IPS-18a (cell line): ENCODE data around the gene KRT16.
"Not testable (repeated sequence)": the region's sequence is repeated elsewhere in the genome, so short reads cannot be mapped to it uniquely, and the experiment has no call there.

Source experiments
- H3K27ac ChIP-seq: one replicate; pipeline ENCODE4 v1.5.1; 2013; ENCODE audit warnings: low read length
- H3K27me3 ChIP-seq: one replicate; pipeline ENCODE4 v1.6.1; 2013; ENCODE audit warnings: mild to moderate bottlenecking, low read length; ENCODE audit not compliant: control insufficient read depth, insufficient read depth
- H3K36me3 ChIP-seq: one replicate; pipeline ENCODE4 v1.6.1; 2013; ENCODE audit warnings: low read depth, low read length; ENCODE audit not compliant: control insufficient read depth
- H3K4me1 ChIP-seq: one replicate; pipeline ENCODE4 v1.6.1; 2013; ENCODE audit warnings: low read depth, low read length; ENCODE audit not compliant: control insufficient read depth
- H3K4me3 ChIP-seq: one replicate; pipeline ENCODE4 v1.5.1; 2013; ENCODE audit warnings: low read length
- H3K9ac ChIP-seq: one replicate; pipeline ENCODE4 v1.6.1; 2013; ENCODE audit warnings: mild to moderate bottlenecking, low read length, moderate library complexity
- H3K9me3 ChIP-seq: one replicate; pipeline ENCODE4 v1.6.1; 2013; ENCODE audit warnings: low read depth, low read length; ENCODE audit not compliant: control insufficient read depth

The KRT16 gene

DNA sequence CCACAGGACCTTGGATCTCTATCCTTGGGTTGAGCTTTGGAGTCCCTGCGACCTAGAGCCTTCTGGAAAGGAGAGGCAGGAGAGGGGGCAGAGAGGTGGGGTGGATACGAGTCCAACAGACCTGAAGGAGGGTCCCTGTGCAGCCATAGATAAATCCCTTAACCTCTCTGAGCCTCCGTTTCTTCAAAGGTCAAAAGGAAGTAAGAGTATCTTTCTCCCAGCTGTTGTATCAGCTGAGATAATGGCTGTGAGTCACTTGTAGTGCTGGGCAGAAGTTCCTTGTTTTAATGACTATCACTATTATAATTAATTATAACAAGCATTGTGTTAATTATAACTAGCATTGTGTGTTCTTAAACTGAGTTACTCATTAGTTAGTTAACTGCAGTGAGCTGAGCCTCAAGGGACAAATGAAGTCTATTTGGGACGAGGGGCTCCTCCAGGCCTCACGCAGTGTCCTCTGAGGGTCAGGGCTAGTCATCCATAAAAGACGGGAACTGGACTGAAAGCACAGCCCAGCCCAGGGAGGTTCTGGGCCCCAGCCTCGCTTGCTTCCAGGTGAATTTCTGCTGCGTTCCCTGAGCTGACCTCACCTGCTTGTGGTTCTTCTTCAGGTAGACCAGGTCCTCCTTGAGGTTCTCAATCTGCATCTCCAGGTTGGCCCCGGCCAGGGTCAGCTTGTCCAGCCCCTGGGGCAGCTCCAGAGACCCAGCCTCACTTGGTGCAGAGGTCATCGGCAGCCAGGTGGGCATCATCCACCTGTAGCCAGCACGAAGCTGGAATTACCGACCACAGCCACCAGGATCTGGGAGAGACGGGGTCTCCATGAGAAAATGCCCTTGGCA lies 17.5 kb upstream of the KRT16 start:
- Histone ChIP-seq H3K4me1 (no peaks in the 10 kb centered on the region), H3K9ac (no peak overlapping the region), H3K27ac (no peak overlapping the region), H3K4me3 (no peak overlapping the region), H3K36me3 (no peaks in the 10 kb centered on the region), H3K27me3 (no peaks in the 10 kb centered on the region), H3K9me3 (no peaks in the 10 kb centered on the region)

DNA sequence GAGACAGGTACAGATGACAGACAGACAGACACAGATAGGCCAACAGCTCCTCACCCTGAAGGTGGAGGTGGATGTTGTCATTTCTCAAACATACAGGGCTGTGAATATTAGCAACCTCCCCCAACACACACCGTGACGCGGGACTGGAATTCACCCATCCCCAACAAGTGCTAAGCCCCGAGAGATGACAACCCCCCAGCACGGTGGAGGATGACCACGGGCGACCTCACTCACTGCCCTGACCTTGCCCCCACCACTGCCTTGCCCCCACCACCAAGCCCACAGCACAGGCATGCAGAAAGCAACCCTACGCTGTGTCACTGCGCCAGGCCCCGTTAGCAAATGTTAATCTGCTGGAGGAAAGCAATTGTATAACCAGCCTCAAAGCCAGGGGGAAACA lies 16.7 kb upstream of the KRT16 start:
- H3K9me3 ChIP-seq = no peaks in the 10 kb centered on the region
- no peak overlapping the region for H3K4me3 ChIP-seq
- H3K36me3 ChIP-seq = no peaks in the 10 kb centered on the region
- no peaks in the 10 kb centered on the region for H3K27me3 ChIP-seq
- H3K4me1 ChIP-seq = no peaks in the 10 kb centered on the region
- H3K27ac ChIP-seq = no peak overlapping the region
- no peak overlapping the region for H3K9ac ChIP-seq

DNA sequence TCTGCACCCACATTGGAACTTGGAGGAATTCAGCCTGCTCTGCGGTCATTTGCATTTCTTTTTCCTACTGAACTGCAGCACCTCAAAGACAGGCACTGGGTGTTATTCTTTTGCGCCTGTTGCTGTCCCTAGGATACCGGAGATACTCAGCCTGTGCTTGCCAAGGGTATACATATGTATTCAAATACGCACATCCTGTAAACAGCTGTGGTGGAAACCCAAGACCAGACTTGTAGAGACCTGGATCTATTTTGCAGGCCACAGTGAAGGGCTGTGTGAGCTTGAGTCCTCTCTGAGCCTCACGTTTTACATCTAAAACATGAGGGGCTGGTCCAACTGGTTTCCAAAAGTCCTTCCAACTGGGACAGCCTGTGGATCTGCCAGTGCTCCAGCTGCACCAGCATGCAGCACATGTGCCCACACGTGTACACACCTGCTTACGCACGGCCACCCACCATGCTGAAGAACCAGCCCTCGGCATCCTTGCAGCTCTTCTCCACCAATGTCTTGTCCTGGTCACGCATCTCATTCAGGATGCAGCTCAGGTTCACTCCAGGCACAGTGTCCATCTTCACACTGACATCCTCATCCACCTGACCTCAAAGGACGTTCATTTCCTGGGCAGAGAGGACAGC lies 16.2 kb upstream of the KRT16 start:
- not testable (repeated sequence) for H3K4me1 ChIP-seq, H3K9ac ChIP-seq

DNA sequence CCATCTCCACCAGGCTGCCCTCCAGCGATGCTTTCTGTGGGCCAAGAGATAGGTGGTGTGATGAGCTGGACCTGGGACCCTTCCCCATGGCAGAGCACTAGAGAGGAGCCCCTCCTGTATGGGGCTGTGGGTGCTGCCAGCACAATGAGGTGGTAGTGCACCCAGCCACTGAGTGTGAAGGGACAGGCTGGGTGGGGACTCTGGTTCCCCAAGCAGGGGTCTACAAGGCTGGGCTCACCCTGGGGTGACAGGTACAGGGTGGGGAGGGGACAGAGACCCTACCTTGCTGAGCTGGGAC lies 15.5 kb upstream of the KRT16 start:
- not testable (repeated sequence) for H3K4me1 ChIP-seq

More for the DNA sequence above, 16.2 kb upstream of the KRT16 start:
- not testable (repeated sequence) for H3K4me3 ChIP-seq, H3K9me3 ChIP-seq, H3K27me3 ChIP-seq, H3K36me3 ChIP-seq, H3K27ac ChIP-seq

DNA sequence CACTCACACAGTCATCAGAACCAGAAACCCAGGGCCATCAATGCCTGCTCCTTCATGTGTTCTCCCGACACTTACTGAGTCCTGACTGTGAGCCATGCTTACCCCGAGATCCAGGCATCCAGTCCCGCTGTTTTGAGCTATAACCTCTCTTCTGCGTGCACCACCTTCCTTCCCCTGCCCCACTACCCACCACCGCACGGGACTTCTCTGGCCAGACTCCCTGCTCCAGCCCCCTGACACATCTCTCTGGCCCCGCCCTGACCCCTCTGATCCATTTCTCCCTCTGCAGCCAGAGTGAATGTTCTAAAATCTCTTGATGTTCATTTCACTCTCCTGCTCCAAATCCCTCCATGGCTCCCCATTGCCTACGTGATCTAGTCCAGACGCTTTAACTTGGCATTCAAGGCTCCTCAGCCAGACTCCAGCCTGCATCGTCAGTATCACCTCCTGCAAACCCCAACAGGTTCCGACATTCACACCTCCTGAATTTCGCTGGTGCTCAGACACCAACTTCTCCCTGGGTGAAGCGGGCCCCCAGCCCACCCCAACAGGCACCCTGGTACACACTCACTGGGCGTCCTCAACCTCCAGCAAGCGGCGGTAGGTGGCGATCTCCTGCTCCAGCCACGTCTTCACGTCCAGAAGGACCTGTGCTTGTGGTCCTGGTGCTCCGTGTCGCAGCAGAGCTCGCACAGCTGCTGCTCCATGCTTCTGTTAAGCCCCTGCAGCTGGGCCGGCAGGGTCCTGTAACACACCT lies 14.9 kb upstream of the KRT16 start:
- no peak overlapping the region for H3K9ac ChIP-seq
- H3K4me3 ChIP-seq = no peak overlapping the region
- H3K4me1 ChIP-seq = no peaks in the 10 kb centered on the region
- H3K36me3 ChIP-seq = no peaks in the 10 kb centered on the region
- no peak overlapping the region for H3K27ac ChIP-seq
- no peaks in the 10 kb centered on the region for H3K27me3 ChIP-seq
- no peaks in the 10 kb centered on the region for H3K9me3 ChIP-seq

More for the DNA sequence above, 15.5 kb upstream of the KRT16 start:
- H3K4me3 ChIP-seq, H3K27me3 ChIP-seq, H3K36me3 ChIP-seq, H3K9ac ChIP-seq, H3K9me3 ChIP-seq, H3K27ac ChIP-seq: not testable (repeated sequence)

DNA sequence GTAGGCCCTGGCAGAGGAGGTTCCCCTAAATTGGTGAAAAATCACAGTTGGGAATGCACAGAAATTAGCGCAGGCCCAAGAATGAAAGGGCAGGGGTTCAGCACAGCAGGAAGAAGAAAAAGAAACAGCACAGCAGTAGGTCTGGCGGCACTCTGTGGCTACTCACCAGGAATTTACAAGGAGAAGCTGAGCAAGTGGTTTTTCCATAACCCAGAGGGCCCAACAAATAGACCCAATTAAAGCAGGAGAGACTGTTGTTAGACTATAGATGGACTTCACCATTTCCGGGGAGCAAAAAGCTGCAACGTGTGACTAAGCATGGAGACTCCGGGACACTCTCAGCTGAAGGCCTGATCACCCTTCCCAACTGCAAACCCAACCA lies 14.3 kb upstream of the KRT16 start:
- not testable (repeated sequence) for H3K4me3 ChIP-seq, H3K36me3 ChIP-seq, H3K27ac ChIP-seq, H3K9ac ChIP-seq, H3K9me3 ChIP-seq, H3K4me1 ChIP-seq, H3K27me3 ChIP-seq

DNA sequence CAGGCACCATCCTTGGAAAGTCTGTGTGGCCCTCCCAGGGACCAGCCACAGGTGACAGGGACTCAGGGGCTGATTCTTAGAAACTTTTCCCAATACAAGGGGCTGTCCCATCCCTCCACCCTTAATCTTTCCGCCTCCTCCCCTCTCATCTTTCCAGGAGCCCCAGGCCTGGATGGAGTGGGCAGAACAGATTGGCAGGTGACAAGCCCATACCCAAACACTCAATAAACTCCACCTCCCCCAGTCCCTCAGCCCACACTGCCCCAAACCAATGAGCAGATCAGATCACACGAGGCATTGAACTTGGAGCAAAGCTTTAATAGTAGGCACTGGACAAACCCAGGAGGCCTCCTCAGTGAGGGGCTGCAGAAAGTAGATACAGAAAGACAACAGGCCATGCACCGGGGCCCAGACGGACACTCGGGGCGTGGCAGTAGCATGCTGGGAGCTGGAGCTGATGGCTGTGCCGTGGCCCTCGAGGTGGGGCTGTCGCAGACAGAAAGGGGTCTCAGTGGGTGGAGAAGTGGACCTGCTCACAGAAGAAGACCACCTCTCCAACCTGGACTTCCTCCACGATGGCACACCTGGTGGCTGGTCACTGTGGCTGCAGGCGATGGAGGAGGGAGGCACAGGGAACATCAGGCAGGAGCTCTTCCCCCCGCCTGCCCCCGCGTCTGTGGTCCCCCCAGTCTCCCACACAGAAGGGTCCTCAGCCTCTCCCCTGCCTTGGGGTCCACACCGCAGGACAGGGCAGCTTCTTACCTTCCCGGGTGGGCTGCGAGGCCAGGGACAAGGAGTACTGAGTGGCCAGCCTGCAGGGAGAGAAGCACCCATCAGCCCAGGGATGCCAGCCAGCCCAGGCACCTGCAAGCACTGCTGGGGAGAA lies 13.7 kb upstream of the KRT16 start:
- not testable (repeated sequence) for H3K9ac ChIP-seq, H3K27me3 ChIP-seq, H3K27ac ChIP-seq, H3K36me3 ChIP-seq, H3K9me3 ChIP-seq, H3K4me3 ChIP-seq, H3K4me1 ChIP-seq

DNA sequence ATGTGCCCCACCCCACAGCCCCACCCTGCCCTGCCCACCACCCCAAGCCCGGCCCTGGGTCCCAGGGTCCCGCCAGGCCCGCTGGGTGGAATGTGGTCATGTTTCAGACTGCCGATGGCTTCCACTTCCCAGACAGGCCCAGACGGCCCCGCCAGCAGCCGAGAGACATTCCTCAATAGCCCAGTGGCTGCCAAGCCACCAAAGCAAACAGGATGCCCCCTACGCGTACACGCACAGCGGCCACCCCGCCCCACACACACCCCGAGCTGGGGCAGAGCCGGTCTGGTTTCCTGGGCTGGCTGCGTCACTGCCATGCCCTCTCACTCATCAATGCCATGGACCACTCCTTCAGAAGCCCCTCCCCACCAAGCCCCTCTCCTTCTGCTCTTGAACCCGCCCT lies 13.0 kb upstream of the KRT16 start:
- H3K27ac ChIP-seq = no peak overlapping the region
- no peaks in the 10 kb centered on the region for H3K36me3 ChIP-seq

DNA sequence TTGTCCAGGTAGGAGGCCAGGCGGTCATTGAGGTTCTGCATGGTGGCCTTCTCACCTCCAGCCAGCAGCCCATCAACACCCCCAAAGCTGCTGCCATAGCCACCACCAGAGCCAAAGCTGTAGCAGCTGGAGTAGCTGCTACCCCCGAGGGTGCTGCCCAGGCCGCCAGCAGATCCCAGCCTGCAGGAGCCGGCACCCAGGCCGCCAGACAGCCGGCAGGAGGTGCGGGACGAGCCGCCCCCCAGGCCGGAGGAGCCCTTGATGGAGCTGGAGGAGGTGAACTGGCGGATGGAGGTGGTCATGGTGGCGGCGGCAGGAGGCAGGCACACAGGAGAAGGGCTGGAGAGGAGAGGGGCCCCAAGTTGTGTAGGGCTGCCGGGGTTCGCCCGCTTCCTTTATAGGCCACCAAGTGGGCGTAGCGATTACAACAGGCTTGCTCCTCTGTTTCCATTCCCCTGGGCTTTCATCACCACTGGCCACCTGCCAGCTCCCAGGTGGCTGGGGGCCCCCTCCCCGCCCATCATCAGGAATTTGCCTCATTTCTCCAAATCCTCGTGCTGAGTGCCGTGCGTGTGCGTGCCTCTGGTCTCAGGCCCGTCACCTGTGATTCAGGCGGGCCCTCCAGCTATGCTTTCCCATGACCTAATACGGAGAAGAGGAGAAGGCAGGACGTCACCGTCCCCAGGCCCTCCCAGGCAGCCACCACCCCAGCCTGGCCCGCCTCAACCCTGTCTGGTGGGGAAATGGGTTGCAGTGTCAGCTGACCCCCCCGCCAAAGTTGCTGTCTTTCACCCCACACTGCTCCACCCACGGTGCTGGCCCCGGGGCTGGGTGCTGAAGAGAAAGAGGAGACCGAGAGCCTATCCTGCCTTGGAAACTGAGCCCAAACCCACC lies 11.9 kb upstream of the KRT16 start, which contains the start of gene KRT17:
Gene KRT17, minus strand, starts transcription at position 368 of the 894 bp plus-strand sequence. Its CDS starts 66 bp downstream, at position 302.
- H3K9ac ChIP-seq = no peak within 1 kb of the TSS
- no peaks in the 10 kb centered on the region for H3K27me3 ChIP-seq
- H3K4me1 ChIP-seq = no peaks in the 10 kb centered on the region
- no peaks in the 10 kb centered on the region for H3K9me3 ChIP-seq
- no peaks in the 10 kb centered on the region for H3K36me3 ChIP-seq
- no peak within 1 kb of the TSS for H3K4me3 ChIP-seq
- no peak within 1 kb of the TSS for H3K27ac ChIP-seq

More for the DNA sequence above, 13.0 kb upstream of the KRT16 start:
- Histone ChIP-seq H3K9ac (no peak overlapping the region), H3K4me3 (no peak overlapping the region), H3K4me1 (no peaks in the 10 kb centered on the region), H3K27me3 (no peaks in the 10 kb centered on the region), H3K9me3 (no peaks in the 10 kb centered on the region)

DNA sequence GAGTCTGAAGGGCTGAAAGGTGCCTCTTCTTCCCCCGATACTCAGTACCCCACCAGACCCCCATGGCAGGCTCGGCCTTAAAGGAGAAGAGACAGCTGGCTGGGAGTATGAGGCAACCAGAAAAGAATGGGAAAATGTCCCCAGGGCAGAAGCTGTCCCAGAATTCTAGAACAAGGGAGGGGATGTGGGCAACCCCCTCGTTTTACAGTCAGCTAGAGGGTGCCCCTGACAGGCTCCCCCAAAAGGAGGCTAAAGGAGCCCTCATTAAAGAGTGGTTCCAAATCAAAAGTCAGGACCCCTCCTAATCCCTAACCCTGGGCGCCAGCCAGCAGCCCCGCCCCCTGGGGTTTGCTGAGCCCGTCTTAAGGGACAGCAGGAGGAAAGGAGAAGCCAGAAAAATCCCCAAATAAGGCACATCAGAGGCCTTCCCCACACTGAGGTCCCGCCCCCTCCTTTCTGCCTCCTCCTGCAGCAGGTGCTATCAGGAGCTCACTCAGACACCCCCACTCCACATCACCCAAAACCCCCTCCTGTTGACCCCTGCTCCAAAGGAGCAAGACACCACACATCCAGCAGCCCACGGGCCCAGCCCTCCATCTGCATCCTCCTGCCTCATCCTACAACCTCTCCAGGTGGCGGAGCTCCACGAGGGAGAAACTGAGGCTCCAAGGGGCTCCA lies 10.8 kb upstream of the KRT16 start:
- not testable (repeated sequence) for H3K9ac ChIP-seq, H3K36me3 ChIP-seq, H3K4me1 ChIP-seq, H3K27ac ChIP-seq, H3K4me3 ChIP-seq, H3K9me3 ChIP-seq, H3K27me3 ChIP-seq
